Urothelium cell line (cell line): ENCODE results near the gene THYN1.
A peak's percentile ranks its signal among the peaks of the same experiment; 100 is the strongest.
"Not testable (repeated sequence)": the region's sequence is repeated elsewhere in the genome, so short reads cannot be mapped to it uniquely, and the experiment has no call there.

Experiments
- DNase-seq: peaks from one replicate; pipeline ENCODE4 v3.0.0; 2011; ENCODE audit warnings: low spot score, mixed read lengths
- FAIRE-seq: peaks from 2 replicates; lab custom pipeline; 2011; peaks lifted over from hg19 to GRCh38; lab: Jason Lieb, UNC

THYN1 gene

GRCh38 chr11:134253188-134253993 lies at the start of gene THYN1, which contains the start of gene ACAD8:
Gene THYN1, minus strand, starts transcription at chr11:134253352. Its CDS starts 470 bp downstream, at chr11:134252882.
Gene ACAD8, plus strand, starts transcription at chr11:134253568. Its CDS starts 33 bp downstream, at chr11:134253601.
- peak; percentile 94 for DNase-seq
- no peak for FAIRE-seq

GRCh38 chr11:134294664-134295063 lies 41.5 kb upstream of the THYN1 start:
- FAIRE-seq, result no peak
- no peak for DNase-seq

- no peak for DNase-seq
Measured at GRCh38 chr11:134293119-134294113, 40.3 kb upstream of the THYN1 start.

GRCh38 chr11:134292661-134293060 lies 39.5 kb upstream of the THYN1 start:
- no peak for DNase-seq
- FAIRE-seq, result no peak

More at GRCh38 chr11:134293119-134294113, 40.3 kb upstream of the THYN1 start:
- FAIRE-seq, result no peak

- FAIRE-seq (no peak), DNase-seq (no peak)
Measured at GRCh38 chr11:134291196-134291595, 38.0 kb upstream of the THYN1 start.

- DNase-seq (no peak), FAIRE-seq (no peak)
Measured at GRCh38 chr11:134290646-134291045, 37.5 kb upstream of the THYN1 start.

- FAIRE-seq, result no peak
- no peak for DNase-seq
Measured at GRCh38 chr11:134289789-134290188, 36.6 kb upstream of the THYN1 start.

- no peak for DNase-seq
- no peak for FAIRE-seq
Measured at GRCh38 chr11:134289167-134289566, 36.0 kb upstream of the THYN1 start.

GRCh38 chr11:134288486-134288885 lies 35.3 kb upstream of the THYN1 start:
- no peak for DNase-seq
- no peak for FAIRE-seq

GRCh38 chr11:134287561-134287960 lies 34.4 kb upstream of the THYN1 start:
- DNase-seq, result no peak
- no peak for FAIRE-seq

- not testable (repeated sequence) for FAIRE-seq
Measured at GRCh38 chr11:134284349-134284748, 31.2 kb upstream of the THYN1 start.

GRCh38 chr11:134283461-134284230 lies 30.5 kb upstream of the THYN1 start:
- FAIRE-seq (no peak), DNase-seq (no peak)

More at GRCh38 chr11:134284349-134284748, 31.2 kb upstream of the THYN1 start:
- DNase-seq, result not testable (repeated sequence)

- FAIRE-seq (no peak), DNase-seq (no peak)
Measured at GRCh38 chr11:134282121-134283045, 29.2 kb upstream of the THYN1 start.

- not testable (repeated sequence) for FAIRE-seq, DNase-seq
Measured at GRCh38 chr11:134281635-134282034, 28.5 kb upstream of the THYN1 start.

- FAIRE-seq, result no peak
- no peak for DNase-seq
Measured at GRCh38 chr11:134278356-134278755, 25.2 kb upstream of the THYN1 start.

GRCh38 chr11:134277183-134278001 lies 24.2 kb upstream of the THYN1 start:
- no peak for FAIRE-seq
- DNase-seq, result no peak

- DNase-seq (no peak), FAIRE-seq (no peak)
Measured at GRCh38 chr11:134276396-134277182, 23.4 kb upstream of the THYN1 start.
